ENCODE measurements around the gene DZIP3. TPM values are rescaled to one million over a fixed set of nuclear protein-coding genes. Genes with fewer than 3 reads are reported as not detected.

Gene DZIP3
- total RNA-seq, 1 donor from 2014 or later: 8.5 TPM

DNA sequence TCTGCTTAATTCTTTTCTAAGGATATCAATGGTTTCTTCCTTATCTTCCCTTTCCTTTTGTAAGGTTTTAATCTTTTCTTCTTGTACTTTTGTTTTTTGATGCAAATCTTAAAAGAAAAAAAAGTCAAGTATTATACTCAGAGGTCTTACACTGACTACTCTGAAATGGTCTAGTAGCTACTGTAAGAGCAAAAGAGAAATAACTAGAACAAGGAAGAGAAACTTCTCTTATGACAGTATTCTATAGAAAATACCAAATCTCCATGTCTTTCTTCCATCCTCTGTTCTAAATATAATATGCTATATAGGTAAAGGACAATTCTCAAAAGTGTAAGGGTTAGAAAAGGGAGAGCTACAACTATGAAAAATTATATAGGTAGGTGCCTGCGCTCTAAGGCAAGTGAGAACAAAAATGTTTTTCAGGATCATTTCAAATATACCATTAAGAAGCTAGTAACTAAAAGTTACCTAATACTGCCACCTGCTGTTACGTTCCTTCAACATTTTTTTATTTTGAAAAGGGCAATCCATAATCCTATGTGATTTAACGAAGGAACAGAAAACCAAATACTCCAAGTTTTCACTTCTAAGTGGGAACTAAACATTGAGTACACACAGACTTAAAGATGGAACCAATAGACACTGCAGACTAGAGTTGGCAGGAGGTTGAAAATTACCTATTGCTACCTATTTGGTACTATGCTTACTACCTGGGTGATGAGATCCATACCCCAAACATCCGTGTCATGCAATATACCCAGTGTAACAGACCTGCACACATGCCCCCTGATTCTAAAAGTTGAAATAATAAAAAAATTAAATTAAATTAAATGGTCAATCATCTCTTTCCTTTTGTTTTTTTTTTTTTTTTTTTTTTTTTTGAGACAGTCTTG, 37.0 kb upstream of the DZIP3 start:
- no peak for DNase-seq (ENCODE audit: low spot score)
- Mint-ChIP-seq H3K36me3 (ENCODE audit: low read depth) (peaks cover 1% of the 10 kb centered on the region), H3K9me3 (ENCODE audit: low read depth) (no peaks in the 10 kb centered on the region), H3K4me3 (ENCODE audit: unreplicated experiment) (no peak overlapping the region), H3K27ac (ENCODE audit: unreplicated experiment) (no peak overlapping the region), H3K27me3 (ENCODE audit: low read depth) (no peaks in the 10 kb centered on the region), H3K4me1 (ENCODE audit: low read depth) (peaks cover 10% of the 10 kb centered on the region)
- TF ChIP-seq, protein P1, sequence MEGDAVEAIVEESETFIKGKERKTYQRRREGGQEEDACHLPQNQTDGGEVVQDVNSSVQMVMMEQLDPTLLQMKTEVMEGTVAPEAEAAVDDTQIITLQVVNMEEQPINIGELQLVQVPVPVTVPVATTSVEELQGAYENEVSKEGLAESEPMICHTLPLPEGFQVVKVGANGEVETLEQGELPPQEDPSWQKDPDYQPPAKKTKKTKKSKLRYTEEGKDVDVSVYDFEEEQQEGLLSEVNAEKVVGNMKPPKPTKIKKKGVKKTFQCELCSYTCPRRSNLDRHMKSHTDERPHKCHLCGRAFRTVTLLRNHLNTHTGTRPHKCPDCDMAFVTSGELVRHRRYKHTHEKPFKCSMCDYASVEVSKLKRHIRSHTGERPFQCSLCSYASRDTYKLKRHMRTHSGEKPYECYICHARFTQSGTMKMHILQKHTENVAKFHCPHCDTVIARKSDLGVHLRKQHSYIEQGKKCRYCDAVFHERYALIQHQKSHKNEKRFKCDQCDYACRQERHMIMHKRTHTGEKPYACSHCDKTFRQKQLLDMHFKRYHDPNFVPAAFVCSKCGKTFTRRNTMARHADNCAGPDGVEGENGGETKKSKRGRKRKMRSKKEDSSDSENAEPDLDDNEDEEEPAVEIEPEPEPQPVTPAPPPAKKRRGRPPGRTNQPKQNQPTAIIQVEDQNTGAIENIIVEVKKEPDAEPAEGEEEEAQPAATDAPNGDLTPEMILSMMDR (IDR thresholded peaks at IDR 0.05): peak; percentile 87

DNA sequence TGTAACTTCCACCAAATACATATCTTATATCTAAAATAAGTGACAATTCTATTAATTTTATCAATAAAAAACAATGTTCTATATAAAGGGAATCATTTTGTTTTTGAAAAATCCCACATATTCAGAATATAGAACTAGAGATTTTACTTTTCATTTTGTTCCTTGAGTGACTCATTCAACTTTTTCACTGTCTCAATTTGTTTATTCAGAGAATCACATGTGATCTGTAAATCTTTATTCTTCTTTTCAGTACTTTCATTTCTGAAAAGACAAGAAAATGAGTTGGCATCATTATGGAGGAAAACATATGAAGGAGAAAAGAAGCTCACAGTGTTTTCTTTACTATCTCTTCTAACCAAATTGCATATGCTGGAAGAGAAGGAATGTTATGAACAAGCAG, 35.3 kb upstream of the DZIP3 start:
- Mint-ChIP-seq H3K4me3 (ENCODE audit: unreplicated experiment) (no peak overlapping the region), H3K36me3 (ENCODE audit: low read depth) (peaks cover 3% of the 10 kb centered on the region), H3K27me3 (ENCODE audit: low read depth) (no peaks in the 10 kb centered on the region), H3K27ac (ENCODE audit: unreplicated experiment) (no peak overlapping the region), H3K9me3 (ENCODE audit: low read depth) (no peaks in the 10 kb centered on the region), H3K4me1 (ENCODE audit: low read depth) (peaks cover 10% of the 10 kb centered on the region)
- TF ChIP-seq, protein P1 (IDR thresholded peaks at IDR 0.05): no peak
- no peak for DNase-seq (ENCODE audit: low spot score)

GRCh38 chr3:108554913-108555571, 34.5 kb upstream of the DZIP3 start:
- H3K36me3 Mint-ChIP-seq (ENCODE audit: low read depth): peaks cover 5% of the 10 kb centered on the region

GRCh38 chr3:108555966-108556581, 33.4 kb upstream of the DZIP3 start:
- Mint-ChIP-seq H3K36me3 (ENCODE audit: low read depth) (peaks cover 5% of the 10 kb centered on the region), H3K4me3 (ENCODE audit: unreplicated experiment) (no peak overlapping the region), H3K27me3 (ENCODE audit: low read depth) (no peaks in the 10 kb centered on the region), H3K9me3 (ENCODE audit: low read depth) (no peaks in the 10 kb centered on the region), H3K27ac (ENCODE audit: unreplicated experiment) (no peak overlapping the region), H3K4me1 (ENCODE audit: low read depth) (peaks cover 10% of the 10 kb centered on the region)
- no peak for DNase-seq (ENCODE audit: low spot score)
- TF ChIP-seq, protein P1 (IDR thresholded peaks at IDR 0.05): no peak

More at GRCh38 chr3:108554913-108555571, 34.5 kb upstream of the DZIP3 start:
- Mint-ChIP-seq H3K4me1 (ENCODE audit: low read depth) (peaks cover 10% of the 10 kb centered on the region), H3K9me3 (ENCODE audit: low read depth) (no peaks in the 10 kb centered on the region), H3K27me3 (ENCODE audit: low read depth) (no peaks in the 10 kb centered on the region), H3K27ac (ENCODE audit: unreplicated experiment) (no peak overlapping the region), H3K4me3 (ENCODE audit: unreplicated experiment) (no peak overlapping the region)
- DNase-seq (ENCODE audit: low spot score): no peak
- TF ChIP-seq, protein P1 (IDR thresholded peaks at IDR 0.05): no peak

GRCh38 chr3:108562565-108562964, 27.0 kb upstream of the DZIP3 start:
- no peak overlapping the region for H3K27ac Mint-ChIP-seq (ENCODE audit: unreplicated experiment)
- TF ChIP-seq, protein P1 (IDR thresholded peaks at IDR 0.05): no peak
- H3K27me3 Mint-ChIP-seq (ENCODE audit: low read depth): no peaks in the 10 kb centered on the region
- peaks cover 4% of the 10 kb centered on the region for H3K4me1 Mint-ChIP-seq (ENCODE audit: low read depth)
- peaks cover 7% of the 10 kb centered on the region for H3K36me3 Mint-ChIP-seq (ENCODE audit: low read depth)
- no peak overlapping the region for H3K4me3 Mint-ChIP-seq (ENCODE audit: unreplicated experiment)
- DNase-seq (ENCODE audit: low spot score): no peak
- H3K9me3 Mint-ChIP-seq (ENCODE audit: low read depth): no peaks in the 10 kb centered on the region
